Activated T-helper 1 cell treated with anti-CD3 and anti-CD28 coated beads, Interleukin-12 subunit alpha, Interleukin-12 subunit beta, Interleukin-2, Interleukin-4 antibody, amounts not matched to agents 30 ng/mL and 10 ng/mL and 1 ng/mL, durations not matched to agents 14 hours and 24 hours and 36 hours (primary cell): ENCODE data around the gene NELL1. TPM values are rescaled to one million over a fixed set of nuclear protein-coding genes. Genes with fewer than 3 reads are reported as not detected.

Source experiments
- DNase-seq: peaks from one replicate; pipeline ENCODE4 v3.0.0; 2021; ENCODE audit warnings: low spot score
- H3K27ac Mint-ChIP-seq: one replicate; pipeline ENCODE4 v1.8.0; 2021; ENCODE audit warnings: mild to moderate bottlenecking, mixed read lengths
- H3K27me3 Mint-ChIP-seq: one replicate; pipeline ENCODE4 v1.8.0; 2022; ENCODE audit warnings: mild to moderate bottlenecking, moderate library complexity, mixed read lengths; ENCODE audit not compliant: insufficient read depth
- H3K36me3 Mint-ChIP-seq: one replicate; pipeline ENCODE4 v1.8.0; 2021; ENCODE audit warnings: low read depth, mixed read lengths
- H3K4me1 Mint-ChIP-seq: one replicate; pipeline ENCODE4 v1.8.0; 2021; ENCODE audit warnings: low read depth, mixed read lengths
- H3K4me3 Mint-ChIP-seq: one replicate; pipeline ENCODE4 v1.8.0; 2021; ENCODE audit warnings: mild to moderate bottlenecking, moderate library complexity, mixed read lengths
- H3K9me3 Mint-ChIP-seq: one replicate; pipeline ENCODE4 v1.8.0; 2021; ENCODE audit warnings: mixed read lengths
- intact Hi-C: fragments of 100-400 bp; cut with micrococcal nuclease; formaldehyde crosslinking; loops from one replicate; pipeline ENCODE4 v1.15.1; 2024
- total RNA-seq: library from RNA; stranded (reverse); gene quantifications from 2 replicates; pipeline ENCODE4 v1.2.3, GENCODE V29; 2022

NELL1 gene
- total RNA-seq, 1 donor from 2014 or later = not detected

- no peaks in the 10 kb centered on the region for H3K27me3 Mint-ChIP-seq
- intact Hi-C loops = no loop called here
- DNase-seq = no peak
- no peaks in the 10 kb centered on the region for H3K9me3 Mint-ChIP-seq
- no peak overlapping the region for H3K27ac Mint-ChIP-seq
- no peaks in the 10 kb centered on the region for H3K36me3 Mint-ChIP-seq
- H3K4me1 Mint-ChIP-seq = no peaks in the 10 kb centered on the region
- no peak overlapping the region for H3K4me3 Mint-ChIP-seq
Observed at GRCh38 chr11:20912922-20913512, 243.6 kb downstream of the NELL1 start.

DNA sequence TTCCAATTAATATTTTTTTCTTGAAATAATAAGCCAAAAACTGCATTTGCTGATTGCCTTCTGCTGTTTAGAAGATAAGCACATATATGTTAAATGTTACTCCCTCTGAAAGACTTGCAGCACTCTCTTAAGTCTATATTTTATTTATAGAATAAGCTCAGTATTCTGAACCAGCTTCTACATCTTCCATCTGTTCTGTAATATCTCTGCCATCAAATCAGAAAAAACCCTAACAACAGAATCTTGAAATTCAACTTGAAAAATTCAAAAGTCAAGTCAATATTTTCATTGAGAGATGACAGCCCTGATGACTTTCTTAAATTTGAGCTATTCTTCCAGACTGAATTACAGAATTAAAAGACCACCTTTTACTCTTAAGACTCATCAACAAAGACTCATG lies 247.9 kb downstream of the NELL1 start:
- Mint-ChIP-seq H3K27ac (no peak overlapping the region), H3K27me3 (no peaks in the 10 kb centered on the region), H3K4me3 (no peak overlapping the region), H3K4me1 (no peaks in the 10 kb centered on the region), H3K9me3 (no peaks in the 10 kb centered on the region), H3K36me3 (no peaks in the 10 kb centered on the region)
- intact Hi-C loops = no loop called here
- DNase-seq = no peak

- no peaks in the 10 kb centered on the region for H3K9me3 Mint-ChIP-seq
- H3K36me3 Mint-ChIP-seq = no peaks in the 10 kb centered on the region
- DNase-seq = no peak
- H3K4me3 Mint-ChIP-seq = no peak overlapping the region
- intact Hi-C loops = no loop called here
- H3K4me1 Mint-ChIP-seq = no peaks in the 10 kb centered on the region
- no peak overlapping the region for H3K27ac Mint-ChIP-seq
- peaks cover 1% of the 10 kb centered on the region for H3K27me3 Mint-ChIP-seq
Observed at GRCh38 chr11:20926799-20927540, 257.6 kb downstream of the NELL1 start.

- Mint-ChIP-seq H3K4me1 (no peaks in the 10 kb centered on the region), H3K27me3 (peaks cover 1% of the 10 kb centered on the region), H3K36me3 (no peaks in the 10 kb centered on the region)
Observed at GRCh38 chr11:20931029-20931428, 261.6 kb downstream of the NELL1 start.

DNA sequence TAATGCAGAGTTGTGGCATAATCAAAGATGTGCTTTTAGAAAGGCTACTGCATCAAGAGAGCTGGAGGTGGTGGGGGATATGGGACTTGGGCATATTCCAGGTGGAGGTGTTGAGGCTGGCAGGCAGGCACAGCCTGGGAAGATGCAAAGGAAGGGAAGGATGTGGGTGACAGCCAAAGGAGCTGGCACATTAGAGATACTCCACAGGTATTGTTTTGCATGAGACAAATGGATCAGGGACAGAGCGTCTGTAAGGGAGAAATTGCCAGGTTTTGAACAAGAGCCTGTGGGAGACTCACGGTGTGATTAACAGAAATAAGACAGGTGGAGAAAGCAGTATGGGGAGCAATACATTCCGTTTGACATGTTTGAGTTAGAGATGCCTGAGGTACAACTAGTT lies 263.7 kb downstream of the NELL1 start:
- Mint-ChIP-seq H3K27ac (no peak overlapping the region), H3K4me3 (no peak overlapping the region), H3K9me3 (no peaks in the 10 kb centered on the region), H3K4me1 (no peaks in the 10 kb centered on the region), H3K27me3 (peaks cover 1% of the 10 kb centered on the region), H3K36me3 (no peaks in the 10 kb centered on the region)
- no peak for DNase-seq
- intact Hi-C loops = no loop called here

More at GRCh38 chr11:20931029-20931428, 261.6 kb downstream of the NELL1 start:
- no peak for DNase-seq
- H3K9me3 Mint-ChIP-seq = no peaks in the 10 kb centered on the region
- intact Hi-C loops = no loop called here
- no peak overlapping the region for H3K4me3 Mint-ChIP-seq
- H3K27ac Mint-ChIP-seq = no peak overlapping the region

GRCh38 chr11:20933958-20934357 lies 264.6 kb downstream of the NELL1 start:
- Mint-ChIP-seq H3K9me3 (peaks cover 3% of the 10 kb centered on the region), H3K27me3 (no peaks in the 10 kb centered on the region), H3K36me3 (no peaks in the 10 kb centered on the region), H3K4me3 (no peak overlapping the region), H3K4me1 (no peaks in the 10 kb centered on the region), H3K27ac (no peak overlapping the region)
- DNase-seq = no peak
- intact Hi-C loops = no loop called here

GRCh38 chr11:20934516-20934915 lies 265.1 kb downstream of the NELL1 start:
- H3K9me3 Mint-ChIP-seq = peaks cover 3% of the 10 kb centered on the region
- no peaks in the 10 kb centered on the region for H3K4me1 Mint-ChIP-seq
- no peak for DNase-seq
- intact Hi-C loops = no loop called here
- H3K27me3 Mint-ChIP-seq = no peaks in the 10 kb centered on the region
- H3K27ac Mint-ChIP-seq = no peak overlapping the region
- no peaks in the 10 kb centered on the region for H3K36me3 Mint-ChIP-seq
- H3K4me3 Mint-ChIP-seq = no peak overlapping the region

GRCh38 chr11:20937826-20938225 lies 268.4 kb downstream of the NELL1 start:
- intact Hi-C loops = no loop called here
- Mint-ChIP-seq H3K4me1 (no peaks in the 10 kb centered on the region), H3K36me3 (no peaks in the 10 kb centered on the region), H3K9me3 (peaks cover 3% of the 10 kb centered on the region), H3K27ac (no peak overlapping the region), H3K27me3 (no peaks in the 10 kb centered on the region), H3K4me3 (no peak overlapping the region)
- no peak for DNase-seq

DNA sequence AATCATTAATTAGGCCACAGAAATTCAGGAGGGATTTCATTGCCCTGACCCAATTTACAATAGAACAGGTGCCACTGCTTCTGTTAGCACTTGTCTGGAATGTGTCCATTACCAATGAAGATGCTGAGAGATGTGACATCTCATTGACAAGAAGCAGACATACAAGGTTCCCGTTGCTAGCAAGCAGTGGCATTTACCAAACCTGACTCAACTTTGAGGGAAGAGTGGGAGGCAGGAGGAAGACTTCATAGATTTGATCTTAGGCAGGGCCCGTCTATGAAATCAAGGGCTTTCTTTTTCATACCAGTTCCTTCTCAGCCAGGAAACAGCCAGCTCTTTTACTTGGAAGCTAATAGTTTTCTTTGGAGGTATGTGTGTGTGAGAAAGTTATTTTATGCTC lies 280.2 kb downstream of the NELL1 start:
- no peaks in the 10 kb centered on the region for H3K9me3 Mint-ChIP-seq
- H3K4me3 Mint-ChIP-seq = no peak overlapping the region
- no peaks in the 10 kb centered on the region for H3K27me3 Mint-ChIP-seq
- no peak overlapping the region for H3K27ac Mint-ChIP-seq
- DNase-seq = no peak
- H3K4me1 Mint-ChIP-seq = no peaks in the 10 kb centered on the region
- intact Hi-C loops = no loop called here
- no peaks in the 10 kb centered on the region for H3K36me3 Mint-ChIP-seq

DNA sequence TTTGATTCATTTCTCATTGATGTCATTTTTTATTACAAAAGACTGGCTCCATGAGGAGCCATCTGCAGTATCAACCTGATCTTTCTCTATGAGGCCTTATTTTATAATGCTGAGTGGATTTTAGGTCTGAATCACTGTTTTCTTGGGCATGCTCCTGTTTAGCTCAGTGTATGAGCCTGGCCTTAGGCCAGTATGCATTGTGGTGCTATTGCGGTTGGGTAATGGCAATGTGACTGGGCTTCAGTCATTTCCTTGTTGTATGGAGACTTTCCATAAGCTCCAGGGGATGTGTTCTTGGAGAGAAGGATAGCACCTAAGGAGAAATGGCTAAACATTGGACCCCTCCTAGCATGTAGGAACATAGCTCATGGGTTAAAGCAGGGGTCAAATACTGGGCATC lies 293.2 kb downstream of the NELL1 start:
- no peak for DNase-seq
- Mint-ChIP-seq H3K27ac (no peak overlapping the region), H3K4me3 (no peak overlapping the region), H3K4me1 (no peaks in the 10 kb centered on the region), H3K9me3 (peaks cover 7% of the 10 kb centered on the region), H3K36me3 (no peaks in the 10 kb centered on the region), H3K27me3 (no peaks in the 10 kb centered on the region)
- intact Hi-C loops = no loop called here

- Mint-ChIP-seq H3K9me3 (peaks cover 7% of the 10 kb centered on the region), H3K36me3 (no peaks in the 10 kb centered on the region), H3K27me3 (no peaks in the 10 kb centered on the region), H3K27ac (no peak overlapping the region), H3K4me1 (no peaks in the 10 kb centered on the region), H3K4me3 (no peak overlapping the region)
- DNase-seq = no peak
- intact Hi-C loops = no loop called here
Observed at GRCh38 chr11:20963596-20963995, 294.2 kb downstream of the NELL1 start.

DNA sequence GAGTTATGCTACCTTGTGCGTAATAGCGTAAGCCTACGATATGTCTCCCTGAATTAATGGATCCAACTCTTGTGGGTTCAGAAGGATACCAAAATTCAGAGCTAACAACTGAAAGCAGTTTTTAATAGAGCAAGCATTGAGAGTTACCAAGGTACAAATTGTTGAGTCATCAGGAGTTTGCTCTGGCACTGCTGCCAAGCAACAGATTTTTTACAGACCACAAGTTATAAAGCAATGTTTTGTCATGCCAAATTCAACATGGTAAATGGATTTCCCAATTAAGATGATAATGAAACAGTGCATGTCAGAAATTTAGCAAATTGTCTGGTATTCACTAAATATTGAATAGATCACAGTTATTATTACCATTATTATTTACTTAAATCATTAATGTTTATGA lies 295.6 kb downstream of the NELL1 start:
- intact Hi-C loops = no loop called here
- Mint-ChIP-seq H3K27ac (no peak overlapping the region), H3K27me3 (no peaks in the 10 kb centered on the region), H3K4me1 (no peaks in the 10 kb centered on the region), H3K9me3 (peaks cover 7% of the 10 kb centered on the region), H3K4me3 (no peak overlapping the region), H3K36me3 (no peaks in the 10 kb centered on the region)
- DNase-seq = no peak

DNA sequence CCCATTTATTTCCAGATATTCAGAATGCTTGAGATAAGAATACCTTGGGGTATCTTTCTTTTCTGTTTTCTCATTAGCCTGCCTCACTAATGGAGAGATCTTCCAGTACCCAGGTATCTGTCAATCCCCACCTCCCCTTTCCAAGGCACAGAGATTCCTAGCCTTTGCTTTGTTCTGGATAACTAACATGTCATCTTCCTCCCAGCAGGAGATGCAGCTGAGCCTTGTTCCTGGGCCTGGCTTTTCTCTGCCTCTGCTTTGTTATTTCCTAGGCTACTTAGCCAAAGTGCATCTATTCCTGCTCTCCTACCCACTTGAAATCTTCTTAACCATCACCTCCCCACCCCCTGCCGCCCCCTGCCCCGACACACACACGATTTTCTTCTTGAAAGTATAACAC lies 297.1 kb downstream of the NELL1 start:
- intact Hi-C loops = no loop called here
- H3K4me1 Mint-ChIP-seq = no peaks in the 10 kb centered on the region
- no peak overlapping the region for H3K27ac Mint-ChIP-seq
- no peaks in the 10 kb centered on the region for H3K27me3 Mint-ChIP-seq
- no peak for DNase-seq
- no peak overlapping the region for H3K4me3 Mint-ChIP-seq
- H3K36me3 Mint-ChIP-seq = no peaks in the 10 kb centered on the region
- H3K9me3 Mint-ChIP-seq = peaks cover 7% of the 10 kb centered on the region
